Superior temporal gyrus (tissue), 1 donor: ENCODE results near the gene JHY.

ENCODE experiments used
- DNase-seq: peaks from one replicate; pipeline ENCODE4 v3.0.0-alpha.2; 2016; ENCODE audit errors: extremely low spot score

JHY gene

GRCh38 chr11:122938557-122938956 lies 56.0 kb downstream of the JHY start:
- no peak for DNase-seq

- no peak for DNase-seq
These were observed 68.7 kb downstream of the JHY start for GRCh38 chr11:122951211-122951610.

GRCh38 chr11:122954455-122954854 lies 71.9 kb downstream of the JHY start:
- DNase-seq, result no peak

- DNase-seq, result no peak
These were observed 81.4 kb downstream of the JHY start for GRCh38 chr11:122963961-122964360.

DNA sequence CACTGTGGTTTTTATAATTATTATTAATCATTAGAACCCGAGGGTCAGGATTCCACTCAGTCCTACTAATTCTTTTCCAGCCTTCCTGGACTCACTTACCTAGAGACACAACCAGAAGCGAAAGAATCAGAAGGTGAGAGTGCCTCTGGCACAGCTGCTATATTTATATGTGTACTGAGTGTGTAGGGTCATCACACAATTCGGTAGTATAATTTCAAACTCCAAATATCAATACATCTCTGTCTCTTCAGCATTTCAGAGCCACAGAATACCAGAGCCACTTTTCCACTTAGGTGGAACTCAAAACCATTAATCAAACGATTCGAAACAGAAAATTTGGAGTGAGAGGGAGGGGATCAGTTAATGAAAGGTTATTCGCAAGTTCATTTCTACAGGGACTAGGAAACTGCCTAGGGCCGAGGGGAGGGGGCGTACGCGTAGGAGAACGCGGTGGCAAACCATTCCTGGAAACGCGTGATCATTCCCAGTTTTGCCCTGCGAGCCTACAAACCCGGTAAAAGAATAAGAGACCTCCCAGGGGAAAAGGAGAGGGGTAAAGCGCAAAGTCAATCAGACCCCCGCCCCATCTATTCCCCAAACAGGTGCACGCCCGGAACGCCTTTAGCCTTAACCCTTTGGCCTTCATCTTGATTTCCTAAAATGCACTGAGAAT lies 93.6 kb downstream of the JHY start:
- DNase-seq, result no peak

- no peak for DNase-seq
These were observed 94.3 kb downstream of the JHY start for GRCh38 chr11:122976734-122977469.

GRCh38 chr11:122977470-122978298 lies 95.1 kb downstream of the JHY start:
- no peak for DNase-seq

DNA sequence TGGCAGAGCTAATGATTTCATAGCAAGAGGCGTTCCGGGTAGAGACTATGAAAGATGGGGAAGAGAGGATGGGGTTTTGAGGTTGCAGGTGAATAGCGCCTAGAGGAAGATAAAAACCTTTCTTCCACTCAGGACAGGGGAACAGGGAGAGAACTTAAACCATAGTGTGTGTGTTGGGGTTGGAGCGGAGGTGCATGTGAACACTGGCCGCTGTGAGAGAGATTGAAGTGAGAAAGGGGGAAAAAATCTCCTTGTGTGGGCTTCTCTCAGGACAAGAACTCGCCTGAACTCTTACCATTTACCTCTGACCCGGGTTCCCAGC lies 95.7 kb downstream of the JHY start:
- DNase-seq, result no peak

- no peak for DNase-seq
These were observed 96.7 kb downstream of the JHY start for GRCh38 chr11:122979103-122979814.

GRCh38 chr11:122979815-122980595 lies 97.4 kb downstream of the JHY start:
- DNase-seq, result no peak

DNA sequence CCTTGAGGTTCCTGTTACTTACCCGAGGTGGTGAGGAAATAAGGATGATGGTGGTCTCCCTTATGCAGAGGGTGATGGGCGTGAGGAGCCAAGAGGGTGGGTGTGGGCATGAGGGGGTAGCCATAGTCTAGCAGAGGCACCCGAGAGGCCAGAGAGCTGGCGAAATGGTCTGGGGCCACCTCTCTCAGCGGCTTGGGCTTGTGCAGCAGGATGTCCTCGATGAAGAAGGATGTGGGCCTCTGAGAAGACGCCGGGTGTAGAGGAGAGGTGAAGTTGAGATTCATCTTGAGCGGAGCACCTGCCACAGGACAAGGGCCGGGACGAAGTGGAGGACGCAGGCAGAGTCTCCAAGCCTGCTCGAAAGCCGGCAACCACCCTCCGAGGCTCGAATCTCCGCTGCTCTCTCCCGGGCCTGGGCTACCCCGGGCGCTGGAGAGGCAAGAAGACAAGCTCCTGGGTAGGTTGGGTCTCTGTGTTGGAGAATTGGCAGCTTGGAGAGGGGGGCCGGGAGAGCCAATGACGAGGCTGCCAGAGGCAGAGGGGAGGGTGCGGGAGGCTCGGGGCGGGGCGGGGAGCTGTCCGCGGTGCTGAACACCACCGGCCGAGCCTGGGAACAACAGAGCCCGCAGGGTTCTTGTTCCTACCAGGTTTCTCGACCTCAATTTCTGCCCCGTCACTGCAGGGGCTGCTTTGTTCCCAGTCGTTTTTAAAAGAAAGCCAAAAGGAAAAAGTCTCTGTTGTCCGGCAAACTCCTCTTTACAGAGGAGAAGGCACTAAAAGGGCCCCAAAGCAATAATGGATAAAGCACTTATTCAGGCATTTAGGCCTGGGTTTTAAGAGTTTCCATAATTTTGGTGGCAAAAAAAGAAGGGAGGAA lies 99.1 kb downstream of the JHY start, which contains the start of gene BSX:
Gene BSX, minus strand, starts transcription at position 447 of the 877 bp plus-strand sequence. Its CDS starts 163 bp downstream, at position 284.
- no peak for DNase-seq

DNA sequence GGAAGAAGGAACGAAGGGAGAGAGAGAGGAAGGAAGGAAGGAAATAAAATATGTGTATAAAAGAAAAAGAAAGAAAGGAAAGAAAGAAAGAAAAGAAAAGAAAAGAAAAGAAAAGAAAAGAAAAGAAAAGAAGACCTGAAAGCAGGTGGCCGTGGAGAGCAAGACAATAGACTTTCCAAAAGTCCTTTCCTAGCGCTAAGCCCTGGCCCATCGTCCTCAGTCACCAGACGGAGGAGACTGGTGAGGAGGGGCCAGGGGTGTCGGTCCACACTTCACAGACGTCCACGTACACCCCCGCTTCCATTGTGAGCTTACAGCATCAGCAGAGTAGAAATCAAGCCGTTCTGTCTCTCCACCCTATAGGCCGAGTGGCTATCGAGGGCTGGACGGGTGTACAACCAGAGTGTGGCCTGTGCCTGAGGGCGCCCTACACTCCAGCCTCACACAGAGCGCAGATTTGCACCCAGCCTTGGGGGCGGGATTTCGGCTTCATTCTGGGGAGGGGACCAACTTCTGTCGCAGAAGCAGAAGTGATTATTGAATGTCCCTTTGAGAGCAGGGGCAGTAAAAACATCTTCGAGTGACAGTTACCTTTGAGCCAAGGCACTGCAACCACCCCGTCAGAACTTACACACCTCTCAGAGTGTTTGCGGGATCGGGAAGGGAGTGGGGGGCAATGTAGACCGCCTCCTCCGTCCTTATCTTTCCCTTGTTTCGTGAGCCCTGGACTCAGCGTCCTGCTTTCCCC lies 101.1 kb downstream of the JHY start:
- DNase-seq, result no peak

GRCh38 chr11:122984186-122985011 lies 101.8 kb downstream of the JHY start:
- no peak for DNase-seq

GRCh38 chr11:122995526-122995925 lies 113.0 kb downstream of the JHY start:
- no peak for DNase-seq

DNA sequence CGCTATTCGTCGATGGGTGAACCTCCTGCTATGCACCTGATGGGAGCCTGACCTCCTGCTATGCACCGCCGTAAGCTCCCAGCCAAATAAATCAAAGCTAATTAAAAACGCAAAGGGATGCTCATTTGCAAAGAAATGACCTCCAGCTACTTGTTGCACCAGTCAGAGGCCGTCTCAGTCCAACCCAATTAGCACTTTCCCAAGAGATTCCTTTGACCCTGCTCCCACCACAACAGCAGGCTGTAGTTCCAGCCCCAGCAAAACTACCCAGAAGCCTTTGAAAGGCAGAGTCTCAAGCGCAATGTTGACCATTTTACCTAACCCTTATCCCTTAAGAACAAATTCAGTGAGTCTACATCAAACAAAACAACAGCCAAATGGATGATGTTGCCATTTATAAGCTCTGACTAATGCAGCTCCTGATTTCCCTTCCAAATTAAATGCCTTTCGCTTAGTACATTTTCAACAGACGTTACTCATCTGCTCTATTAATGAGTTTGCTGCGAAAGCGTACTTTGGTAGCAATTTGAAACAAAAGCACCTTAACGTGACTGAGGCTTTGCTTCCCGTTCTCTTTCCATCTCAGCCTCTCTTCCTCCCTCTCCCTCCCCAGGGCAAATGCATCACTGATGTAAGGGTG lies 116.3 kb downstream of the JHY start:
- no peak for DNase-seq

DNA sequence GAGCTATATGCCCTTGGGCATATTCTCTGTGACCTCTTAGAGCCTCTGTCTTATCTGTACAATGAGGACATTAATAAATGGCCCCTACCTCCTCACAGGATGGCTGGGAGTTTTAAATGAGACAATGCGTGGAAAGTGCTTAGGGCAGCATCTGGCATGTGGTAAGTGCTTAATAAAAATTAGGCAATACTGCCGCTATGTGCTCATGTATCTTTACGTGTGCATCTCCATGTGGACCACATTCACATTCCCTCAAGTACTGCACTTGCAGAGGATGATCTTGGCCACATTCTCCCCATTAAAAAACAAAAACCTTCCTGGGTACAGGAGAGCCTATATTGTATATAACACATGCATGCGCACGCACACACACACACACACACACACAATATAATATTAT lies 118.2 kb downstream of the JHY start:
- DNase-seq, result no peak

DNA sequence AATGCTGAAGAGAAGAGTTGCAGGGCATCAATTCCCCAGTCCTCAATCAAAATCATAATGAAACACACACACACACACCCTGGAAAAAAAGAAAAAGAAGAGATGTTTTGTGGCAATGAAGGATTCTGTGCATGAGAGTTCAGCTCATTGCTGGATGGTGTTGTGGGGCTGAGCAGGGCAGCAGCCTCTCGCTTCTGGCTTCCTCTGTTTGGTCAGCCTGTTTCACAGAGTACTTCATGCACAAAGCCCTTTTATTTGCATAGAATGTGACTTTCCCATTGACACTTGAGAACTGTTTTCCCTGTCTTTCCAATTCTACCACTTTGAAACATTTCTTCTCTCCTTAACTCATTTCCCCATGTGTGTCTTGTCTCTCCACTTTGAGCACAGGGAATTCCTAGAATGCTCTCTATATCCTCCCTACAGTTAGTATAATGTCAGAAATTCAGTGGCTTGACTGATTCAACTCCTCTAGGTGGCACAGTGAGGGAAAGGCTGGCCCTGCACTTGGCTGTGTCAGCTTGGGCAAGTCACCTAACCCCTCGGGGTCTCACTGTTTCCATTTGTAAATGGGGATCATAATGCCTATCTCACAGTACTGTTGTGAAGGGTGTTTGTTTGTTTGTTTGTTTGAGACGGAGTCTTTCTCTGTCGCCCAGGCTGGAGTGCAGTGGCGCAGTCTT lies 124.4 kb downstream of the JHY start:
- no peak for DNase-seq
